DMS53 (cell line): Measurements from ENCODE around the gene YIF1A.

Experiments used
- DNase-seq: peaks from one replicate; lab custom pipeline; 2025; lab: John Stamatoyannopoulos, UW

Gene YIF1A

GRCh38 chr11:66243782-66244535 is 45.0 kb downstream of the YIF1A start:
- DNase-seq: no peak

GRCh38 chr11:66242095-66242765 is 46.7 kb downstream of the YIF1A start:
- no peak for DNase-seq

- DNase-seq: no peak
Observed at GRCh38 chr11:66240781-66241136, 48.2 kb downstream of the YIF1A start.

GRCh38 chr11:66239998-66240780 is 48.8 kb downstream of the YIF1A start:
- no peak for DNase-seq

- DNase-seq: no peak
Observed at GRCh38 chr11:66239511-66239910, 49.4 kb downstream of the YIF1A start.

- no peak for DNase-seq
Observed at GRCh38 chr11:66238786-66239413, 50.0 kb downstream of the YIF1A start.

- no peak for DNase-seq
Observed at GRCh38 chr11:66237867-66238266, 51.1 kb downstream of the YIF1A start.

- no peak for DNase-seq
Observed at GRCh38 chr11:66235141-66235540, 53.8 kb downstream of the YIF1A start.
